ENCODE measurements around the gene ARHGEF4. TPM values are rescaled to one million over a fixed set of nuclear protein-coding genes. Genes with fewer than 3 reads are reported as not detected.

ARHGEF4 gene
- total and polyA plus RNA-seq, 11 donors, result 0.30 to 5.5 (median 3.8) TPM

DNA sequence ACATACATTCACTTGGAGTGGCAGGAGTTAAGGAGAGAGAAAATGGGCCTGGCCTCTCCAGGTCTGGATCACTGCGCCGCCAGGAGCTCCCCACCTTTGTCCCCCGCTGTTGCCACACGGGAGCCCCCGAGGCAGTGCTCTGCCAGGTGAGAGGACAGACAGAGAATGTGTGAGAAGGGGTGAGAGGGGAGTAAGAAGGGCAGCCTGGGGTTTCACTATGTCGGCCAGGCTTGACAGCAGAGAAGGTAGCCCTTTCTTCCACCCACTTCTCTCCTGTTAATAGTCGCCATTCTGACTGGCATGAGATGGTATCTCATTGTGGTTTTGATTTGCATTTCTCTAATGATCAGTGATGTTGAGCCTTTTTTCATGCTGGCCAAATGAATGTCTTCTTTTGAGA lies 26.2 kb upstream of the ARHGEF4 start:
- H3K36me3 ChIP-seq, result no peaks in the 10 kb centered on the region
- no peak for ATAC-seq
- intact Hi-C loops (cut with DNase I), result no loop called here
- no peaks in the 10 kb centered on the region for H3K4me1 ChIP-seq
- H3K4me3 ChIP-seq, result no peak overlapping the region
- DNase-seq, result no peak
- H3K27ac ChIP-seq, result no peak overlapping the region
- H3K9me3 ChIP-seq, result peaks cover 0 to 6% (median 0%) of the 10 kb centered on the region in 12 donors
- TF ChIP-seq POLR2A (IDR thresholded peaks at IDR 0.05), result no peak
- TF ChIP-seq, protein P1, sequence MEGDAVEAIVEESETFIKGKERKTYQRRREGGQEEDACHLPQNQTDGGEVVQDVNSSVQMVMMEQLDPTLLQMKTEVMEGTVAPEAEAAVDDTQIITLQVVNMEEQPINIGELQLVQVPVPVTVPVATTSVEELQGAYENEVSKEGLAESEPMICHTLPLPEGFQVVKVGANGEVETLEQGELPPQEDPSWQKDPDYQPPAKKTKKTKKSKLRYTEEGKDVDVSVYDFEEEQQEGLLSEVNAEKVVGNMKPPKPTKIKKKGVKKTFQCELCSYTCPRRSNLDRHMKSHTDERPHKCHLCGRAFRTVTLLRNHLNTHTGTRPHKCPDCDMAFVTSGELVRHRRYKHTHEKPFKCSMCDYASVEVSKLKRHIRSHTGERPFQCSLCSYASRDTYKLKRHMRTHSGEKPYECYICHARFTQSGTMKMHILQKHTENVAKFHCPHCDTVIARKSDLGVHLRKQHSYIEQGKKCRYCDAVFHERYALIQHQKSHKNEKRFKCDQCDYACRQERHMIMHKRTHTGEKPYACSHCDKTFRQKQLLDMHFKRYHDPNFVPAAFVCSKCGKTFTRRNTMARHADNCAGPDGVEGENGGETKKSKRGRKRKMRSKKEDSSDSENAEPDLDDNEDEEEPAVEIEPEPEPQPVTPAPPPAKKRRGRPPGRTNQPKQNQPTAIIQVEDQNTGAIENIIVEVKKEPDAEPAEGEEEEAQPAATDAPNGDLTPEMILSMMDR (IDR thresholded peaks at IDR 0.05), result no peak
- peaks cover 0 to 6% (median 0%) of the 10 kb centered on the region in 9 donors for H3K27me3 ChIP-seq
- WGBS, 4 donors, result 51 to 62% (median 59%) methylated on average over 7 of the region's 7 CpGs

GRCh38 chr2:130813722-130814121 lies 23.0 kb upstream of the ARHGEF4 start:
- H3K36me3 ChIP-seq, result no peaks in the 10 kb centered on the region
- H3K4me1 ChIP-seq, result no peaks in the 10 kb centered on the region
- no peak overlapping the region for H3K27ac ChIP-seq
- intact Hi-C loops (cut with DNase I), result no loop called here
- no peak overlapping the region for H3K4me3 ChIP-seq
- TF ChIP-seq POLR2A (IDR thresholded peaks at IDR 0.05), result no peak
- TF ChIP-seq, protein P1 (IDR thresholded peaks at IDR 0.05), result no peak
- peaks cover 0 to 4% (median 0%) of the 10 kb centered on the region in 12 donors for H3K9me3 ChIP-seq
- ATAC-seq, result no peak
- no peak for DNase-seq
- WGBS, 4 donors, result 53 to 63% (median 59%) methylated on average over 4 to 5 of the region's 5 CpGs
- peaks cover 0 to 16% (median 0%) of the 10 kb centered on the region in 9 donors for H3K27me3 ChIP-seq

- H3K36me3 ChIP-seq, result no peaks in the 10 kb centered on the region
- H3K9me3 ChIP-seq, result no peaks in the 10 kb centered on the region
- H3K4me3 ChIP-seq, result no peak overlapping the region
- H3K27ac ChIP-seq, result no peak overlapping the region
- TF ChIP-seq, protein P1 (IDR thresholded peaks at IDR 0.05), result no peak
- no peak for TF ChIP-seq POLR2A (IDR thresholded peaks at IDR 0.05)
- H3K4me1 ChIP-seq, result peaks cover 0 to 6% (median 0%) of the 10 kb centered on the region in 12 donors
- H3K27me3 ChIP-seq, result peaks cover 0 to 30% (median 0%) of the 10 kb centered on the region in 9 donors
- ATAC-seq (no peak), DNase-seq (no peak)
- 72 to 89% (median 80%) methylated on average over 14 to 15 of the region's 15 CpGs for WGBS, 4 donors
- intact Hi-C loops (cut with DNase I), result no loop called here
Observed at GRCh38 chr2:130814931-130815680, 21.6 kb upstream of the ARHGEF4 start.

DNA sequence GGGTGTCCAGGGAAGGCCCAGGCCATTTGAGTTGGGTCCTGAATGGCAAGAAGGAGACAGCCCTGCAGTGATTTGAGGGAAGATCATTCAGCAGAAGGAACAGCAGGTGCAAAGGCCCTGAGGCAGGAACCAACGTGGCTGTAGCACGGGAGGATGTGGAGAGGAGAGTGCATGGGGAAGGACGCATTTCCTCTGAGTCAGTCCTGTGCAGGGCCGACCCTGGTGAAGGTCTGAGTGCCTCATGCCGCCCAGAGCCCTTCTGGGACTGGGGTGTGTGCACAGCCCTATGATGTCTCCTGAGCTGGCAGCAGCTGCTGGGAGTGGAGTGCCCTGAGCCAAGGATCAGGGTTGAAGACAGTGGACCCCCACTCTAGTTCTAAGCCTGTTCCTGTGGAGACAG lies 17.9 kb upstream of the ARHGEF4 start:
- no peak for ATAC-seq
- intact Hi-C loops (cut with DNase I), result no loop called here
- no peak for DNase-seq
- H3K9me3 ChIP-seq, result no peaks in the 10 kb centered on the region
- H3K4me3 ChIP-seq, result no peak overlapping the region
- WGBS, 4 donors, result 67 to 79% (median 70%) methylated on average over 5 of the region's 5 CpGs
- H3K27me3 ChIP-seq, result peaks cover 0 to 28% (median 0%) of the 10 kb centered on the region in 9 donors
- no peaks in the 10 kb centered on the region for H3K36me3 ChIP-seq
- TF ChIP-seq, protein P1 (IDR thresholded peaks at IDR 0.05), result no peak
- no peak for TF ChIP-seq POLR2A (IDR thresholded peaks at IDR 0.05)
- no peak overlapping the region for H3K27ac ChIP-seq
- H3K4me1 ChIP-seq, result peaks cover 0 to 11% (median 0%) of the 10 kb centered on the region in 12 donors

Measured in heart left ventricle (tissue), 16 donors.